Endodermal cell (in vitro differentiated cells): Measurements from ENCODE around the gene CDH4. TPM values are rescaled to one million over a fixed set of nuclear protein-coding genes. Genes with fewer than 3 reads are reported as not detected.

Experiments
- DNase-seq: peaks from one replicate; pipeline ENCODE4 v3.0.0-alpha.2; 2017
- H3K27ac ChIP-seq: 2 replicates; pipeline ENCODE4 v1.5.1; 2013; ENCODE audit warnings: mild to moderate bottlenecking, low read depth, low read length, moderate library complexity
- H3K27me3 ChIP-seq: 2 replicates; pipeline ENCODE4 v1.6.1; 2013; ENCODE audit warnings: mild to moderate bottlenecking, low read length, moderate library complexity; ENCODE audit not compliant: insufficient read depth, control insufficient read depth, poor library complexity, severe bottlenecking
- H3K36me3 ChIP-seq: 2 replicates; pipeline ENCODE4 v1.7.0; 2013; ENCODE audit warnings: mild to moderate bottlenecking, low read length, moderate library complexity; ENCODE audit not compliant: control insufficient read depth, insufficient read depth
- H3K4me1 ChIP-seq: one replicate; pipeline ENCODE4 v1.7.0; 2013; ENCODE audit warnings: low read length; ENCODE audit not compliant: control insufficient read depth, insufficient read depth
- H3K4me3 ChIP-seq: 2 replicates; pipeline ENCODE4 v1.5.1; 2013; ENCODE audit warnings: mild to moderate bottlenecking, low read length, moderate library complexity
- H3K9ac ChIP-seq: 2 replicates; pipeline ENCODE4 v1.6.1; 2013; ENCODE audit warnings: mild to moderate bottlenecking, low read length, moderate library complexity; ENCODE audit not compliant: poor library complexity, severe bottlenecking; ENCODE audit errors: extremely low read depth
- H3K9me3 ChIP-seq: 2 replicates; pipeline ENCODE4 v1.6.1; 2013; ENCODE audit warnings: mild to moderate bottlenecking, low read length, moderate library complexity; ENCODE audit not compliant: control insufficient read depth
- H3K27ac Mint-ChIP-seq: 2 replicates; pipeline ENCODE4 v1.8.0; 2020; ENCODE audit warnings: mixed read lengths
- H3K27me3 Mint-ChIP-seq: 2 replicates; pipeline ENCODE4 v1.8.0; 2021; ENCODE audit warnings: mild to moderate bottlenecking, mixed read lengths; ENCODE audit not compliant: insufficient read depth
- H3K36me3 Mint-ChIP-seq: 2 replicates; pipeline ENCODE4 v1.8.0; 2020; ENCODE audit warnings: low read depth, mixed read lengths
- H3K4me1 Mint-ChIP-seq: 2 replicates; pipeline ENCODE4 v1.8.0; 2020; ENCODE audit warnings: mixed read lengths
- H3K4me3 Mint-ChIP-seq: 2 replicates; pipeline ENCODE4 v1.8.0; 2020; ENCODE audit warnings: mild to moderate bottlenecking, moderate library complexity, mixed read lengths
- H3K9me3 Mint-ChIP-seq: 2 replicates; pipeline ENCODE4 v1.8.0; 2020; ENCODE audit warnings: mild to moderate bottlenecking, mixed read lengths
- WGBS, 2 experiments: methylation state at CpG; one replicate each; pipeline versions ENCODE4 v1.1.5 to v1.1.7; 2013; ENCODE audit warnings: missing lambda C conversion rate in 2 of 2, mixed read lengths in 1 of 2; ENCODE audit not compliant: insufficient coverage in 1 of 2, insufficient read length in 1 of 2; 5-methylcytosine and 5-hydroxymethylcytosine counted together
- total RNA-seq, 2 donors: library from RNA; stranded (reverse); fragmentation: NEBNext Ultra II Directional in 1 of 2; extraction: Animal tissue kit (Norgen Biotek cat#: 25700) in 1 of 2; gene quantifications; 2 replicates in 1 of 2; 3 replicates in 1 of 2; pipeline ENCODE4 v1.2.1, GENCODE V29; 2021
- TF ChIP-seq, protein P1 (sequence below): fragments of 200-600 bp; sonication (generic); conservative IDR thresholded peaks from 2 replicates; pipeline ENCODE4 v1.5.0; 2021; ENCODE audit warnings: antibody characterized with exemption, mild to moderate bottlenecking

The CDH4 gene
- total RNA-seq, 2 donors from 2014 or later, result 1.8 to 5.8 TPM

DNA sequence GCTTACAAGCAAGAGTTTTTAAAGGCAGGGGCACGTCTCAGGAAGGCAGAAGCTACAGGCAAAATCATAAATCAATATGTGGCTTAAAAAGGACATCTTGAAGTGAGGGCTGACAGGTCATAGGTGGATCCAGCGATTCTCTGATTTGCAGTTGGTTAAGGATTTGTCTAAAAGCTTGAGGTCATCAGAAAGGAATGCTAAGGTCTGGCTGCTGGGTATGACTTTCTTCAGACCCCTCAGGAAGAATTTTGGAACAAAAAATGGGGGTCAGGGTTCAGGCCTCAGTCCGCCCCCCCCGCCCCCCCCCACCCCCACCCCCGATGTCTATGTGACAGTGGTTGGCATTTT, 261.9 kb downstream of the CDH4 start:
- Histone ChIP-seq H3K4me1 (peaks cover 10% of the 10 kb centered on the region), H3K36me3 (no peaks in the 10 kb centered on the region), H3K27ac (no peak overlapping the region), H3K27me3 (no peaks in the 10 kb centered on the region), H3K9ac (no peak overlapping the region), H3K4me3 (no peak overlapping the region), H3K9me3 (no peaks in the 10 kb centered on the region)
- H3K4me3 Mint-ChIP-seq, result no peak overlapping the region
- H3K9me3 Mint-ChIP-seq, result no peaks in the 10 kb centered on the region
- WGBS, 2 experiments, result 55 to 90% methylated on average over 2 of the region's 5 CpGs
- H3K27ac Mint-ChIP-seq, result no peak overlapping the region
- no peak for DNase-seq
- H3K27me3 Mint-ChIP-seq, result peaks cover 4% of the 10 kb centered on the region
- TF ChIP-seq, protein P1, sequence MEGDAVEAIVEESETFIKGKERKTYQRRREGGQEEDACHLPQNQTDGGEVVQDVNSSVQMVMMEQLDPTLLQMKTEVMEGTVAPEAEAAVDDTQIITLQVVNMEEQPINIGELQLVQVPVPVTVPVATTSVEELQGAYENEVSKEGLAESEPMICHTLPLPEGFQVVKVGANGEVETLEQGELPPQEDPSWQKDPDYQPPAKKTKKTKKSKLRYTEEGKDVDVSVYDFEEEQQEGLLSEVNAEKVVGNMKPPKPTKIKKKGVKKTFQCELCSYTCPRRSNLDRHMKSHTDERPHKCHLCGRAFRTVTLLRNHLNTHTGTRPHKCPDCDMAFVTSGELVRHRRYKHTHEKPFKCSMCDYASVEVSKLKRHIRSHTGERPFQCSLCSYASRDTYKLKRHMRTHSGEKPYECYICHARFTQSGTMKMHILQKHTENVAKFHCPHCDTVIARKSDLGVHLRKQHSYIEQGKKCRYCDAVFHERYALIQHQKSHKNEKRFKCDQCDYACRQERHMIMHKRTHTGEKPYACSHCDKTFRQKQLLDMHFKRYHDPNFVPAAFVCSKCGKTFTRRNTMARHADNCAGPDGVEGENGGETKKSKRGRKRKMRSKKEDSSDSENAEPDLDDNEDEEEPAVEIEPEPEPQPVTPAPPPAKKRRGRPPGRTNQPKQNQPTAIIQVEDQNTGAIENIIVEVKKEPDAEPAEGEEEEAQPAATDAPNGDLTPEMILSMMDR, result no peak
- H3K36me3 Mint-ChIP-seq, result no peaks in the 10 kb centered on the region
- H3K4me1 Mint-ChIP-seq, result peaks cover 51% of the 10 kb centered on the region

DNA sequence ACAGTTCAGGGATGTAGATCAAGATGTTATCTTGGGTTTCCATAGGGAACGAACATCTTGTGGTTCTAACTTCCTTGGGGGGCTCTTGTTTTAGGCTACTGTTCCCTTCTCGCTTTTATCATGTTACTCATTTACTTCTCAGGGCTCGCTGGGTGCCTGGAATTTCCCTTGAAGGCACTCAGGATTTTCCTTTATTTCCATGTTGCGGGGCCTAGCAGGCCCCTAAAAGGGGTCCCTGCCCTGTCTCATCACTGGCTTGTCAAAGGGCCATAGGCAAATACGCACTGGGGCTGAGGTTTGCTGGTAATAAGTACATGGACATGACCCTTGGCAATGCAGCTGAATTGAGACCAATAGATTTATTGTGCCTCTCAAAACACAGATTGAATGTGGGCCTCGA, 262.3 kb downstream of the CDH4 start:
- no peaks in the 10 kb centered on the region for H3K36me3 ChIP-seq
- no peak for DNase-seq
- Mint-ChIP-seq H3K36me3 (no peaks in the 10 kb centered on the region), H3K27me3 (peaks cover 5% of the 10 kb centered on the region), H3K27ac (peak overlapping the region; percentile 44), H3K4me3 (no peak overlapping the region), H3K9me3 (no peaks in the 10 kb centered on the region), H3K4me1 (peaks cover 47% of the 10 kb centered on the region)
- no peak overlapping the region for H3K27ac ChIP-seq
- 71 to 83% methylated on average over 6 of the region's 6 CpGs for WGBS, 2 experiments
- TF ChIP-seq, protein P1, result no peak
- peaks cover 10% of the 10 kb centered on the region for H3K4me1 ChIP-seq
- no peak overlapping the region for H3K9ac ChIP-seq
- H3K27me3 ChIP-seq, result no peaks in the 10 kb centered on the region
- H3K4me3 ChIP-seq, result no peak overlapping the region
- no peaks in the 10 kb centered on the region for H3K9me3 ChIP-seq

DNA sequence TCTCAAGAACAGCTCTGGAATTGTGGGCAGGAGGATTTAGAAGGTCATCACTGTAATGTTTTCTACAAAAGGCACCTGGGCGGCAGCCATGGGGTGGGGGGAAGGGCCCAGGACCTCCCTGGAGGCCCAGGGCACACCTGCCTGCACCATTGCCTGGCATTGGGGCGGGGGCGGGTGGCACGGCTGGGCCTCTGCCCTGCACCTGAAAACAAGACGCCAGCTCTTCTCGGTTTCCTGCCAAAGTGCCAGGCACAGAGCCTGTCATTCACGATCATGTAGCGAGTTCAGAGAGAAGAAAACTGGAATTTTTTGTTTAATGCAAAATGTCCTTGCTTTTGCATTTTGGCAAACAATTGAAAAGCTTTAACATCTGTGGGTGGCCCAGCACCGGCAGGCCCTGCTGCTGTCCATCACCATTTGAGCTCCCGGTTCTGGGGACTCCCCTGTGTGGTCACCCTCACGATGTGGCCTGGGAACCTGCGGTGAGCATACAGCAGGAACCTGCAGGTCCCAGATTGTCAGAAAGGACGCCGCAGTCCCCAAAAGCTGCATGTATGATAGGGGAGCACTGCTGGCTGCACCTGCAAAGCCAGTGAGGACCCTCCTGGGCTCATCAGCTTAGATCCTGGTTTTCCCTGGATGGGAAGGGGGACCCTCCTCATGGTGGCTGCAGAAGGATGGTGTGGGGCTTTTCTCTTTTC, 262.9 kb downstream of the CDH4 start:
- Histone ChIP-seq H3K27me3 (no peaks in the 10 kb centered on the region), H3K9ac (no peak overlapping the region), H3K9me3 (no peaks in the 10 kb centered on the region), H3K4me3 (no peak overlapping the region), H3K4me1 (peaks cover 10% of the 10 kb centered on the region), H3K27ac (no peak overlapping the region), H3K36me3 (no peaks in the 10 kb centered on the region)
- H3K27ac Mint-ChIP-seq, result peak overlapping the region; percentile 44
- TF ChIP-seq, protein P1, result no peak
- DNase-seq, result no peak
- peaks cover 8% of the 10 kb centered on the region for H3K27me3 Mint-ChIP-seq
- WGBS, 2 experiments, result 91 to 93% methylated on average over 12 to 14 of the region's 14 CpGs
- peaks cover 42% of the 10 kb centered on the region for H3K4me1 Mint-ChIP-seq
- no peaks in the 10 kb centered on the region for H3K9me3 Mint-ChIP-seq
- no peak overlapping the region for H3K4me3 Mint-ChIP-seq
- H3K36me3 Mint-ChIP-seq, result no peaks in the 10 kb centered on the region
